K562 (cell line): ENCODE data around the gene GOSR1.

Experiments
- CREBBP ChIP-seq: IDR thresholded peaks from one replicate; pipeline ENCODE4 v1.6.1; 2012; ENCODE audit warnings: low read depth, mild to moderate bottlenecking, control low read depth, inconsistent platforms, low read length
- CTCF ChIP-seq, 3 experiments: IDR thresholded peaks in 2 of 3; conservative IDR thresholded peaks in 1 of 3; 2 replicates each; pipeline ENCODE4 v1.5.1; 2011 to 2012; ENCODE audit warnings: low read length in 3 of 3, mild to moderate bottlenecking in 3 of 3, control low read depth in 2 of 3, improper control_type of control experiment in 1 of 3, inconsistent platforms in 1 of 3, low read depth in 1 of 3, mixed read lengths in 1 of 3, moderate library complexity in 1 of 3; ENCODE audit not compliant: insufficient read depth in 2 of 3
- ERF ChIP-seq: fragments of 450-650 bp; formaldehyde crosslinking; IDR thresholded peaks from 2 replicates; pipeline ENCODE4 v1.4.0; 2020; ENCODE audit warnings: mild to moderate bottlenecking, mixed read lengths
- GABPA ChIP-seq: fragments of 200-800 bp; sonication (Bioruptor generic); conservative IDR thresholded peaks from 2 replicates; pipeline ENCODE4 v1.6.1; 2016; ENCODE audit warnings: low read depth, missing genetic modification characterization, missing compliant biosample characterization
- KDM1A ChIP-seq, 2 experiments: fragments of 450-650 bp; IDR thresholded peaks; 2 replicates each; pipeline ENCODE4 v1.6.1; 2016; ENCODE audit warnings: mild to moderate bottlenecking in 2 of 2
- POLR2A ChIP-seq: fragments of 450-650 bp; conservative IDR thresholded peaks from 2 replicates; pipeline ENCODE4 v1.6.1; 2016
- POLR2AphosphoS5 ChIP-seq: IDR thresholded peaks from 2 replicates; pipeline ENCODE4 v1.6.1; 2011; ENCODE audit warnings: mild to moderate bottlenecking, low read depth, low read length, moderate library complexity; ENCODE audit not compliant: control insufficient read depth, insufficient read depth
- TAF1 ChIP-seq: IDR thresholded peaks from 2 replicates; pipeline ENCODE4 v1.6.1; 2011; ENCODE audit warnings: mild to moderate bottlenecking, low read length, moderate library complexity; ENCODE audit not compliant: insufficient read depth, control insufficient read depth, severe bottlenecking; ENCODE audit errors: extremely low read depth
- ZNF274 ChIP-seq: IDR thresholded peaks from 2 replicates; pipeline ENCODE4 v1.6.1; 2011; ENCODE audit warnings: low read depth, mild to moderate bottlenecking, low read length, moderate library complexity, borderline replicate concordance
- TF ChIP-seq, protein P1 (sequence below), 3 experiments: fragments of 200-800 bp in 1 of 3; fragments of 250-450 bp in 1 of 3; fragments of 450-650 bp in 1 of 3; sonication (Bioruptor Pico) in 1 of 3; sonication (Bioruptor generic) in 1 of 3; formaldehyde crosslinking in 1 of 3; IDR thresholded peaks; 2 replicates each; pipeline versions ENCODE4 v1.6.1 to v1.8.0; 2016 to 2022; ENCODE audit warnings: mild to moderate bottlenecking in 2 of 3, missing genetic modification characterization in 2 of 3, missing compliant biosample characterization in 1 of 3, moderate library complexity in 1 of 3

GRCh38 chr17:30495586-30495985, 18.4 kb downstream of the GOSR1 start:
- TF ChIP-seq POLR2AphosphoS5 (no peak), TAF1 (no peak), KDM1A (IDR thresholded peaks at IDR 0.05) (no peak), ZNF274 (no peak), ERF (CRISPR knock-in tag) (no peak), CTCF (IDR thresholded peaks at IDR 0.05 in 2 of 3, conservative IDR thresholded peaks at IDR 0.05 in 1 of 3; ENCODE audit: insufficient read depth in 2 of 3, low read depth in 1 of 3, low read length in 3 of 3) (no peak), POLR2A (no peak), CREBBP (no peak), GABPA (no peak)
- TF ChIP-seq, protein P1, sequence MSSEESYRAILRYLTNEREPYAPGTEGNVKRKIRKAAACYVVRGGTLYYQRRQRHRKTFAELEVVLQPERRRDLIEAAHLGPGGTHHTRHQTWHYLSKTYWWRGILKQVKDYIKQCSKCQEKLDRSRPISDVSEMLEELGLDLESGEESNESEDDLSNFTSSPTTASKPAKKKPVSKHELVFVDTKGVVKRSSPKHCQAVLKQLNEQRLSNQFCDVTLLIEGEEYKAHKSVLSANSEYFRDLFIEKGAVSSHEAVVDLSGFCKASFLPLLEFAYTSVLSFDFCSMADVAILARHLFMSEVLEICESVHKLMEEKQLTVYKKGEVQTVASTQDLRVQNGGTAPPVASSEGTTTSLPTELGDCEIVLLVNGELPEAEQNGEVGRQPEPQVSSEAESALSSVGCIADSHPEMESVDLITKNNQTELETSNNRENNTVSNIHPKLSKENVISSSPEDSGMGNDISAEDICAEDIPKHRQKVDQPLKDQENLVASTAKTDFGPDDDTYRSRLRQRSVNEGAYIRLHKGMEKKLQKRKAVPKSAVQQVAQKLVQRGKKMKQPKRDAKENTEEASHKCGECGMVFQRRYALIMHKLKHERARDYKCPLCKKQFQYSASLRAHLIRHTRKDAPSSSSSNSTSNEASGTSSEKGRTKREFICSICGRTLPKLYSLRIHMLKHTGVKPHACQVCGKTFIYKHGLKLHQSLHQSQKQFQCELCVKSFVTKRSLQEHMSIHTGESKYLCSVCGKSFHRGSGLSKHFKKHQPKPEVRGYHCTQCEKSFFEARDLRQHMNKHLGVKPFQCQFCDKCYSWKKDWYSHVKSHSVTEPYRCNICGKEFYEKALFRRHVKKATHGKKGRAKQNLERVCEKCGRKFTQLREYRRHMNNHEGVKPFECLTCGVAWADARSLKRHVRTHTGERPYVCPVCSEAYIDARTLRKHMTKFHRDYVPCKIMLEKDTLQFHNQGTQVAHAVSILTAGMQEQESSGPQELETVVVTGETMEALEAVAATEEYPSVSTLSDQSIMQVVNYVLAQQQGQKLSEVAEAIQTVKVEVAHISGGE (CRISPR knock-in tag; IDR thresholded peaks at IDR 0.05), result no peak
